HL-60 (cell line): ENCODE measurements around the gene HNRNPUL1.

Source experiments
- DNase-seq, 2 experiments: peaks; one replicate each; pipeline ENCODE4 v3.0.0-alpha.2; 2010 to 2020; ENCODE audit warnings: low read depth in 1 of 2, low spot score in 1 of 2
- H3K27ac ChIP-seq: fragments of 250-450 bp; sonication (Bioruptor Pico); replicated peaks from 2 replicates; pipeline ENCODE4 v1.5.1; 2020; ENCODE audit warnings: mild to moderate bottlenecking, moderate library complexity
- H3K27me3 ChIP-seq: fragments of 250-450 bp; sonication (Bioruptor Pico); 2 replicates; pipeline ENCODE4 v1.5.1; 2021; ENCODE audit warnings: mild to moderate bottlenecking, moderate library complexity; ENCODE audit not compliant: insufficient read depth, poor library complexity, severe bottlenecking
- H3K4me3 ChIP-seq: replicated peaks from 2 replicates; pipeline ENCODE4 v1.5.1; 2011; ENCODE audit warnings: mild to moderate bottlenecking, control low read depth, low read length; ENCODE audit not compliant: insufficient read depth
- GABPA ChIP-seq: IDR thresholded peaks from 2 replicates; pipeline ENCODE4 v1.6.1; 2012; ENCODE audit warnings: low read depth
- POLR2AphosphoS5 ChIP-seq: IDR thresholded peaks from 2 replicates; pipeline ENCODE4 v1.6.1; 2012; ENCODE audit warnings: low read depth
- SPI1 ChIP-seq: IDR thresholded peaks from 2 replicates; pipeline ENCODE4 v1.6.1; 2012; ENCODE audit warnings: low read depth, mild to moderate bottlenecking, borderline replicate concordance
- TF ChIP-seq, protein P1 (sequence below): IDR thresholded peaks from one replicate; pipeline ENCODE4 v1.5.1; 2011; ENCODE audit warnings: low read length, control low read depth, inconsistent platforms; ENCODE audit not compliant: insufficient read depth
- TF ChIP-seq, protein P2 (sequence below): IDR thresholded peaks from 2 replicates; pipeline ENCODE4 v1.6.1; 2012; ENCODE audit warnings: low read depth; ENCODE audit not compliant: insufficient replicate concordance

The HNRNPUL1 gene

DNA sequence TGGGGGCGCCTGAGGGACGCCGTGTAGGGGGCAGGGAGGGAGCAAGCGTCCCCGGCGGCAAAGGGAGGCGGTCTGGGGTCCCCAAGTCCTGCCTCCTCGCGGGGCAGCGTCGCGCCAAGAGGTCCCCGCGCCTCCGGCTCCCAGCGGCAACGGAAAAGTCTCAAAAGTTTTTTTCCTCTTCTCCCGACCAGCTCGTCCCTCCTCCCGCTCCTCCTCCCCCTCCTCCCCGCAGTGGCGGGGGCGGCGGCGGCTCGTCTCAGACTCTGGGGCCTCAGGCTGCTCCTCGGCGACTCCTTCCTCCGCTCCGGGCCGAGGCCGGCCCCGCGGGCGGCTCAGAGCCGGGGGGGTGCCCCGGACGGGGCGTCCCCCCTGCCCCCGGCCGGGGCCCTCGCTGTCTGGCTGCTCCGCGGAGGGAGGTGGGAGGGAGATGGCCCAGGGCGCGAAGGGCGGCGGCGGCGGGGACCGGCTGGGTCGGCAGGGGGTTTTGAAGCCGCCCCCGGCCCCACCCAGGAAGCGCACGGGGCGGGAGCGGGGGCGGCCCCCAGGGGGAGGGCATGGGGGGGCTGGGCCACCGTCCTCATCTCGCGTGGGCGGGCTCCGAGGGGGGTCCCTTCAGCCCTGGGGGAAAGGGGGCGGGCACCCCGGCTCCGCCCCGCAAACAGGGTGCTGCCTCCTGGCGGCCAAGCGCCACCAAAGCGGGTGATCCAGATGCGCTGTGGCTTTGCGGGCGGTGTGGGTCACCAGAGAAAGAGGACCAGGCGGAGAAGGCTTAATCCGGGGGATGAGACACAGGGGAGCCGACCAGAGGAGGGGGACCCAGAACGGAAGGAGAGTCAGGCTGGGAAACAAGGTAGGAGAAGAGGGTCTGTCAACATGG is 89.5 kb downstream of the HNRNPUL1 start, which contains the start of gene TGFB1:
TSS of gene TGFB1 (minus strand) at position 457 of the 877 bp plus-strand sequence. CDS start 878 bp downstream, outside the sequence.
- peak within 1 kb of the TSS; percentile 77 for H3K27ac ChIP-seq

DNA sequence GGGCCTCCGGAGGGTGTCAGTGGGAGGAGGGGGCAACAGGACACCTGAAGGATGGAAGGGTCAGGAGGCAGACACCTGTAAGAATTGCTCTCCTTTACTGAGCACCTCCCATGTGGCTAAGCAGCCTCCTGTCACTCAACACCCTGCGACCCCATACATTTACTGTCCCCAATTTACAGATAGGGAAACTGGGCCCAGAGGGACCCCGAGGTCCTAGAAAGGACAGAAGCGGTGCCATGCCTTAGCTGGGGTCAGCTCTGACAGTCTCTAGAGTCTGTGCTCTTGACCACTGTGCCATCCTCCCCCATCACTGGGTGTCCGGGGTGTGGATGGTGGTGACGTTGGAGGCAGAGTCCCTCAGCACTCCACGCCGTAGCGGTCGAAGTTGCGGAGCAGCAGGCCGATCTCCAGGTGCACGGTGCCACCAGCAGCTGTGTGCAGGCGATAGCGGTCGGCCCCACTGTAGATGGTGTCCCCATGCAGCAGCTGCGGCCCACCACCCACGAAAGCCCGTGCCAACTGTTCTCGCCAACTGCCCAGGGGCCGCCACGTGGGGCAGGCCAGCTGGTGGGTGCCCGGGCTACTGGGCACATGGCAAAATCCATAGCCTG is 90.3 kb downstream of the HNRNPUL1 start:
- TF ChIP-seq GABPA = no peak
- TF ChIP-seq, protein P1, sequence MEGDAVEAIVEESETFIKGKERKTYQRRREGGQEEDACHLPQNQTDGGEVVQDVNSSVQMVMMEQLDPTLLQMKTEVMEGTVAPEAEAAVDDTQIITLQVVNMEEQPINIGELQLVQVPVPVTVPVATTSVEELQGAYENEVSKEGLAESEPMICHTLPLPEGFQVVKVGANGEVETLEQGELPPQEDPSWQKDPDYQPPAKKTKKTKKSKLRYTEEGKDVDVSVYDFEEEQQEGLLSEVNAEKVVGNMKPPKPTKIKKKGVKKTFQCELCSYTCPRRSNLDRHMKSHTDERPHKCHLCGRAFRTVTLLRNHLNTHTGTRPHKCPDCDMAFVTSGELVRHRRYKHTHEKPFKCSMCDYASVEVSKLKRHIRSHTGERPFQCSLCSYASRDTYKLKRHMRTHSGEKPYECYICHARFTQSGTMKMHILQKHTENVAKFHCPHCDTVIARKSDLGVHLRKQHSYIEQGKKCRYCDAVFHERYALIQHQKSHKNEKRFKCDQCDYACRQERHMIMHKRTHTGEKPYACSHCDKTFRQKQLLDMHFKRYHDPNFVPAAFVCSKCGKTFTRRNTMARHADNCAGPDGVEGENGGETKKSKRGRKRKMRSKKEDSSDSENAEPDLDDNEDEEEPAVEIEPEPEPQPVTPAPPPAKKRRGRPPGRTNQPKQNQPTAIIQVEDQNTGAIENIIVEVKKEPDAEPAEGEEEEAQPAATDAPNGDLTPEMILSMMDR = no peak
- TF ChIP-seq SPI1 = no peak
- no peak for TF ChIP-seq POLR2AphosphoS5
- TF ChIP-seq, protein P2, sequence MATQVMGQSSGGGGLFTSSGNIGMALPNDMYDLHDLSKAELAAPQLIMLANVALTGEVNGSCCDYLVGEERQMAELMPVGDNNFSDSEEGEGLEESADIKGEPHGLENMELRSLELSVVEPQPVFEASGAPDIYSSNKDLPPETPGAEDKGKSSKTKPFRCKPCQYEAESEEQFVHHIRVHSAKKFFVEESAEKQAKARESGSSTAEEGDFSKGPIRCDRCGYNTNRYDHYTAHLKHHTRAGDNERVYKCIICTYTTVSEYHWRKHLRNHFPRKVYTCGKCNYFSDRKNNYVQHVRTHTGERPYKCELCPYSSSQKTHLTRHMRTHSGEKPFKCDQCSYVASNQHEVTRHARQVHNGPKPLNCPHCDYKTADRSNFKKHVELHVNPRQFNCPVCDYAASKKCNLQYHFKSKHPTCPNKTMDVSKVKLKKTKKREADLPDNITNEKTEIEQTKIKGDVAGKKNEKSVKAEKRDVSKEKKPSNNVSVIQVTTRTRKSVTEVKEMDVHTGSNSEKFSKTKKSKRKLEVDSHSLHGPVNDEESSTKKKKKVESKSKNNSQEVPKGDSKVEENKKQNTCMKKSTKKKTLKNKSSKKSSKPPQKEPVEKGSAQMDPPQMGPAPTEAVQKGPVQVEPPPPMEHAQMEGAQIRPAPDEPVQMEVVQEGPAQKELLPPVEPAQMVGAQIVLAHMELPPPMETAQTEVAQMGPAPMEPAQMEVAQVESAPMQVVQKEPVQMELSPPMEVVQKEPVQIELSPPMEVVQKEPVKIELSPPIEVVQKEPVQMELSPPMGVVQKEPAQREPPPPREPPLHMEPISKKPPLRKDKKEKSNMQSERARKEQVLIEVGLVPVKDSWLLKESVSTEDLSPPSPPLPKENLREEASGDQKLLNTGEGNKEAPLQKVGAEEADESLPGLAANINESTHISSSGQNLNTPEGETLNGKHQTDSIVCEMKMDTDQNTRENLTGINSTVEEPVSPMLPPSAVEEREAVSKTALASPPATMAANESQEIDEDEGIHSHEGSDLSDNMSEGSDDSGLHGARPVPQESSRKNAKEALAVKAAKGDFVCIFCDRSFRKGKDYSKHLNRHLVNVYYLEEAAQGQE = no peak
- DNase-seq = no peak
- Histone ChIP-seq H3K4me3 (peak overlapping the region; percentile 91), H3K27ac (no peak overlapping the region), H3K27me3 (no peaks in the 10 kb centered on the region)

More for the DNA sequence above, 89.5 kb downstream of the HNRNPUL1 start, which contains the start of gene TGFB1:
- peak; percentile 85 to 86 for DNase-seq
- TF ChIP-seq, protein P1 = peak; percentile 62
- peak; percentile 61 for TF ChIP-seq POLR2AphosphoS5
- TF ChIP-seq SPI1 = no peak
- Histone ChIP-seq H3K27me3 (no peaks in the 10 kb centered on the region), H3K4me3 (peak within 1 kb of the TSS; percentile 91)

DNA sequence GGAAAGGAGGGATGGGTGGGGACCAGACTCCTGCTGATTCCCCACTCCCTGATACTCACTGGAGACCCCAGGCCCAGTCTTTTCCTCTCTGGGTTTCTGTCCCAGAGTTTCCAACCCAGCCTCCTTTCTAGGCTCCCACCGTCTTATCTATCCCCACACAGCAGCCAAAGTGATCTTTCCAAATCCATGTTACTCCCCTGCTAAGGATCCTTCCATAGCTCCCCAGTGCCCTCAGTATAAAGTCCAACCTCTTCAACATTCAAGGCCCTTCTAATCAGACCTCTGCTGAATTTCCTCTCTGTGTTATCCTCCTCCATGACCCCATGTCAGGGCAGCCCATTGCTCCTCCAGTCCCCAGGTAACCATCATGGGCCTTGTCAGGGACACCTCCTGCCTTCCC is 90.9 kb downstream of the HNRNPUL1 start:
- H3K27ac ChIP-seq = no peak overlapping the region
- no peak overlapping the region for H3K4me3 ChIP-seq
- no peak for DNase-seq

More for the DNA sequence above, 90.9 kb downstream of the HNRNPUL1 start:
- H3K27me3 ChIP-seq = no peaks in the 10 kb centered on the region
- TF ChIP-seq POLR2AphosphoS5 = no peak
- TF ChIP-seq SPI1 = no peak
- TF ChIP-seq, protein P2 = no peak
- no peak for TF ChIP-seq GABPA
- TF ChIP-seq, protein P1 = no peak
